OCI-LY7 (cell line): ENCODE measurements around the gene CARMIL1. TPM values are rescaled to one million over a fixed set of nuclear protein-coding genes. Genes with fewer than 3 reads are reported as not detected.

Experiments used
- BruUV-seq: library from RNA; stranded (reverse); fragments of 400-500 nt; replicated peaks from 2 replicates; lab custom pipeline; 2021; lab: Mats Ljungman, UMichigan
- CTCF ChIA-PET: fragments of 300-600 bp; sonication (Branson Sonifier 250); formaldehyde crosslinking; loops from one replicate; lab custom pipeline; 2022; ENCODE audit warnings: antibody characterized with exemption; ENCODE audit not compliant: unreplicated experiment; lab: Charles Lee
- POLR2A ChIA-PET: fragments of 300-600 bp; sonication (Branson Sonifier 250); formaldehyde crosslinking; loops from one replicate; lab custom pipeline; 2022; ENCODE audit warnings: antibody characterized with exemption; lab: Charles Lee
- DNase-seq: peaks from one replicate; pipeline ENCODE4 v3.0.0-alpha.2; 2015; ENCODE audit warnings: low spot score
- H2AFZ ChIP-seq: fragments of 200-600 bp; sonication (generic), shearing (Covaris generic); 2 replicates; pipeline ENCODE4 v1.6.1; 2014; ENCODE audit warnings: mild to moderate bottlenecking, antibody characterized with exemption, low read length, moderate library complexity
- H3K27ac ChIP-seq: fragments of 200-600 bp; sonication (generic); 2 replicates; pipeline ENCODE4 v1.5.1; 2014; ENCODE audit warnings: mixed run types, low read depth, mild to moderate bottlenecking, moderate library complexity, low read length, inconsistent platforms; ENCODE audit not compliant: poor library complexity, severe bottlenecking
- H3K36me3 ChIP-seq: fragments of 200-600 bp; sonication (generic); 2 replicates; pipeline ENCODE4 v1.6.1; 2014; ENCODE audit warnings: mild to moderate bottlenecking, antibody characterized with exemption, low read length, moderate library complexity, mixed read lengths; ENCODE audit not compliant: insufficient read depth
- H3K4me1 ChIP-seq: fragments of 200-600 bp; sonication (generic); 2 replicates; pipeline ENCODE4 v1.5.1; 2014; ENCODE audit warnings: mild to moderate bottlenecking, low read length; ENCODE audit not compliant: insufficient read depth, poor library complexity, severe bottlenecking
- H3K4me2 ChIP-seq: fragments of 200-600 bp; sonication (generic); 2 replicates; pipeline ENCODE4 v1.6.1; 2014; ENCODE audit warnings: mild to moderate bottlenecking, low read length
- H3K4me3 ChIP-seq: fragments of 200-600 bp; sonication (generic); 2 replicates; pipeline ENCODE4 v1.5.1; 2014; ENCODE audit warnings: mild to moderate bottlenecking, low read depth, low read length; ENCODE audit not compliant: poor library complexity, severe bottlenecking
- H3K79me2 ChIP-seq: fragments of 200-600 bp; sonication (generic); 2 replicates; pipeline ENCODE4 v1.6.1; 2016; ENCODE audit warnings: low read depth, mild to moderate bottlenecking, low read length, moderate library complexity, mixed read lengths; ENCODE audit not compliant: insufficient read depth
- H3K9me2 ChIP-seq: fragments of 200-600 bp; sonication (generic); 2 replicates; pipeline ENCODE4 v1.6.1; 2016; ENCODE audit warnings: mild to moderate bottlenecking, low read length, mixed read lengths; ENCODE audit not compliant: insufficient read depth
- H3K9me3 ChIP-seq: fragments of 200-600 bp; sonication (generic); 2 replicates; pipeline ENCODE4 v1.6.1; 2014; ENCODE audit warnings: mild to moderate bottlenecking, mixed run types, low read length, mixed read lengths
- H4K20me1 ChIP-seq: fragments of 200-600 bp; sonication (generic); 2 replicates; pipeline ENCODE4 v1.6.1; 2014; ENCODE audit warnings: mild to moderate bottlenecking, antibody characterized with exemption, low read length, moderate library complexity, mixed read lengths; ENCODE audit not compliant: insufficient read depth
- CTCF ChIP-seq: fragments of 200-600 bp; sonication (generic); conservative IDR thresholded peaks from 2 replicates; pipeline ENCODE4 v1.5.1; 2014; ENCODE audit warnings: mild to moderate bottlenecking, antibody characterized with exemption, low read length, moderate library complexity, mixed read lengths
- EZH2phosphoT487 ChIP-seq: fragments of 200-600 bp; sonication (generic); IDR thresholded peaks from 2 replicates; pipeline ENCODE4 v1.6.1; 2018; ENCODE audit warnings: low read depth, borderline replicate concordance, mild to moderate bottlenecking, mixed run types, antibody characterized with exemption, low read length, moderate library complexity, mixed read lengths
- intact Hi-C: fragments of 100-400 bp; cut with micrococcal nuclease; formaldehyde crosslinking; loops from one replicate; pipeline ENCODE4 v1.10.0; 2022; ENCODE audit not compliant: unreplicated experiment
- total RNA-seq, 2 experiments: library from RNA; depleted of rRNA in 1 of 2; stranded (reverse); fragments of >200 nt in 1 of 2; shearing (Covaris generic) in 1 of 2; gene quantifications; 2 replicates each; pipeline ENCODE4 v1.2.3, GENCODE V29; 2014 to 2022

The CARMIL1 gene
- total RNA-seq, 2 experiments from 2014 or later: 25.5 to 40.1 TPM

GRCh38 chr6:25606151-25606550, 327.0 kb downstream of the CARMIL1 start:
- intact Hi-C loops: no loop called here
- peaks cover 5% of the 10 kb centered on the region for H3K4me1 ChIP-seq
- H4K20me1 ChIP-seq: no peaks in the 10 kb centered on the region
- no peaks in the 10 kb centered on the region for H3K9me3 ChIP-seq
- H3K79me2 ChIP-seq: no peaks in the 10 kb centered on the region
- BruUV-seq: no TSS peak
- no peaks in the 10 kb centered on the region for H3K9me2 ChIP-seq
- CTCF ChIA-PET: no interaction called here
- H3K27ac ChIP-seq: no peak overlapping the region
- DNase-seq: no peak
- H3K36me3 ChIP-seq: peaks cover 40% of the 10 kb centered on the region
- no peak overlapping the region for H3K4me3 ChIP-seq
- no peak for TF ChIP-seq CTCF
- H2AFZ ChIP-seq: no peak overlapping the region
- no peak overlapping the region for H3K4me2 ChIP-seq
- POLR2A ChIA-PET: interaction anchor here (0.8 kb wide), 1 partner anchor 10 kb away, joined by 3 read pairs; no protein-coding TSS in a partner anchor

- BruUV-seq: no TSS peak
- H4K20me1 ChIP-seq: no peaks in the 10 kb centered on the region
- H3K9me3 ChIP-seq: no peaks in the 10 kb centered on the region
- POLR2A ChIA-PET: interaction anchor here (0.6 to 1.2 kb wide), 5 partner anchors 9 to 380 kb away, joined by 3 to 5 read pairs (median 3); no protein-coding TSS in a partner anchor
- no peak overlapping the region for H2AFZ ChIP-seq
- H3K4me3 ChIP-seq: no peak overlapping the region
- peaks cover 65% of the 10 kb centered on the region for H3K36me3 ChIP-seq
- H3K27ac ChIP-seq: no peak overlapping the region
- no peaks in the 10 kb centered on the region for H3K4me1 ChIP-seq
- CTCF ChIA-PET: no interaction called here
- intact Hi-C loops: no loop called here
- TF ChIP-seq CTCF: no peak
- no peak overlapping the region for H3K4me2 ChIP-seq
- H3K9me2 ChIP-seq: no peaks in the 10 kb centered on the region
- no peak for DNase-seq
- no peaks in the 10 kb centered on the region for H3K79me2 ChIP-seq
These were observed 329.5 kb downstream of the CARMIL1 start for GRCh38 chr6:25608558-25609174.

- BruUV-seq: no TSS peak
- POLR2A ChIA-PET: interaction anchor here (1.0 kb wide), 1 partner anchor 89 kb away, joined by 3 read pairs; no protein-coding TSS in a partner anchor
These were observed 333.5 kb downstream of the CARMIL1 start for GRCh38 chr6:25612666-25613065.

More at GRCh38 chr6:25612666-25613065, 333.5 kb downstream of the CARMIL1 start:
- no peak for DNase-seq
- H4K20me1 ChIP-seq: no peaks in the 10 kb centered on the region
- H3K4me2 ChIP-seq: no peak overlapping the region
- H3K4me1 ChIP-seq: peaks cover 4% of the 10 kb centered on the region
- H3K4me3 ChIP-seq: no peak overlapping the region
- H3K79me2 ChIP-seq: no peaks in the 10 kb centered on the region
- no peak overlapping the region for H2AFZ ChIP-seq
- CTCF ChIA-PET: no interaction called here
- no peaks in the 10 kb centered on the region for H3K9me2 ChIP-seq
- TF ChIP-seq CTCF: no peak
- no peak for TF ChIP-seq EZH2phosphoT487
- no peak overlapping the region for H3K27ac ChIP-seq
- H3K9me3 ChIP-seq: no peaks in the 10 kb centered on the region
- intact Hi-C loops: no loop called here
- H3K36me3 ChIP-seq: peaks cover 61% of the 10 kb centered on the region
